CD4-positive, alpha-beta T cell treated with Interleukin-4 for 1 hour (primary cell): ENCODE measurements around the gene TRIM75.
"Not testable (repeated sequence)": the region's sequence is repeated elsewhere in the genome, so short reads cannot be mapped to it uniquely, and the experiment has no call there.

Source experiments
- DNase-seq, 2 donors: peaks; one replicate each; pipeline ENCODE4 v3.0.0-alpha.2; 2020 to 2022

Gene TRIM75

GRCh38 chr4:165079476-165079875, 25.8 kb downstream of the TRIM75 start:
- DNase-seq, result no peak

DNA sequence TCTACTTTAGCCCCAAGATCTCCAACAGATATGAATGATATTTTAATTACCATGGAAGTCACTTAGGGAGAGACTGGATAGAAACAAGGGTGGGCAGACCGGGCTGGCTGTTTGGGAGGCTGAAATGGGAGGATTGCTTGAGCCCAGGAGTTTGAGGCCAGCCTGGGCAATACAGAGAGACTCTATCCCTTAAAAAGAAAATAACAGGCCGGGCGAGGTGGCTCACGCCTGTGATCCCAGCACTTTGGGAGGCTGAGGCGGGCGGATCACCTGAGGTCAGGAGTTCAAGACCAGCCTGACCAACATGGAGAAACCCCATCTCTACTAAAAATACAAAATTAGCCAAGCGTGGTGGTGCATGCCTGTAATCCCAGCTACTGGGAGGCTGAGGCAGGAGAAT, 31.1 kb downstream of the TRIM75 start:
- not testable (repeated sequence) for DNase-seq

DNA sequence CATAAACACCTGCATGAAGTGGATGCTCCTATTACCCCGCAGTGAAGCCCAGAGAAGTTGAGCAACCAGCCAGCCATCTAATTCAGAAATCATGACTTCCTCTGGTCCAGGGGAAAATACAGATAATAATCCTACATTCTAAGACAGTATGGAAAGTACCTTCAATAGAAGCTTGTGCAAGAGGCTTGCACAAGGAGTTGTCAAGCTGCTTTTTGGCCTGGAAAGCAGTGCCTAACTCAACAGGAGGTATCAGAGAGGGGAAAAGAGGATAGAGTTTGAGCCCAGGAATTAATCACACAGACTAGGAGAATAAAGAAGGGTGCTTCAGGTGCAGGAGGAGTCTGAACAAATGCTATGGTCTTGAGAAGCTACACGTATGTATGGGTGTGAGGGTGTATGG, 32.3 kb downstream of the TRIM75 start:
- no peak for DNase-seq

DNA sequence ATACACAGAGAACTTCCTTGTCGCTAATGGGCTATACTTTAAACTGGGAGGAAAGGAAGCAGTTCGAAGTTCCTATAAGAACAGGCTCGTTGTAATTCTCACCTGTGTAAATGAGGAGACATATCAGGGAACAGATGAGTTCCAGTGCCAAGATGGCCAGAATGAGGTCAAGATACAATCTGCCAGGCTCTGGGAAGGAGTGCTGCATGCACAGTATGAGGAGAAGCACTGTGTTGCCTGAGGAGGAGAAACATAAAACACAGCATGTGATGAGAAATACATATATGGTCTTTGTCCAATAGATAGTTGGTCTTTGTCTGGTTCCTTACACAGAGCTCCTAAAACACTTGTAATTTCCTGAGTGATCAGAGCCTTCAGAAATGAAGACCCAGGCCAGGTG, 34.7 kb downstream of the TRIM75 start:
- DNase-seq, result no peak

GRCh38 chr4:165092187-165092586, 38.5 kb downstream of the TRIM75 start:
- DNase-seq, result not testable (repeated sequence)

DNA sequence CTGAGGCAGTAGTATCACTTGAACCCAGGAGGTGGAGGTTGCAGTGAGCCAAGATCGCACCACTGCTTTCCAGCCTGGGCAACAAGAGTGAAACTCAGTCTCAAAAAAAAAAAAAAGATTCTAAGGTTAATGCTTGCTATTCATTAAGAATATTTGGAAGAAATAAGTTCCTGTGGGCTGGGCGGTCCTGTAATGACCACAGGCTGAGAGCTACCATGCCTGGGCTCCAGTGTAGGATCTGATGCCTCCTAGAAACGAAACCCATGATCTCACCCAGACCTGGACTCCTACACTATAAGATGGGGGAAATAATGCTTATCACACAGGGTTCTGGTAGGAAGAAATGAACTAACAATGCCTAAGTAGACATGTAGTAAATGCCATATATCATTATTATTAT, 41.2 kb downstream of the TRIM75 start:
- DNase-seq, result no peak

DNA sequence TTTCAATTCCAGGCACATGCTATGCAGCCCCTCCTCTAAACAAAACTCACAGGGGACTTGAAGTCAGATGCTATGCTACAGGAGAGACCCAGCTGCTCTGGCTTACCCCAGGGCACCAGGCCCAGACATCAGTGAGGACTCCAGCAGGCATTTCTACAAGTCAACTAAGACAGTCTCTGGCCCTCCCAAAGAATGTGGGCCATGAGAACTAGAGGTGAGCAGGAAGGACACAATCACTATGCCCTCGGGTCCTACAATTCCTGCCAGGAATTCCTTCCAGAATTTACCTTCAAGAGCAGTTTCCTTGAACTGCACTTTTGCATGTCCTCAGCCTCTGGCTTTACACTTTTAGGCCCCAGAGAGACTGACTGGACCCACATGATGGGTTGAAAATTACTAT, 41.6 kb downstream of the TRIM75 start:
- no peak for DNase-seq

DNA sequence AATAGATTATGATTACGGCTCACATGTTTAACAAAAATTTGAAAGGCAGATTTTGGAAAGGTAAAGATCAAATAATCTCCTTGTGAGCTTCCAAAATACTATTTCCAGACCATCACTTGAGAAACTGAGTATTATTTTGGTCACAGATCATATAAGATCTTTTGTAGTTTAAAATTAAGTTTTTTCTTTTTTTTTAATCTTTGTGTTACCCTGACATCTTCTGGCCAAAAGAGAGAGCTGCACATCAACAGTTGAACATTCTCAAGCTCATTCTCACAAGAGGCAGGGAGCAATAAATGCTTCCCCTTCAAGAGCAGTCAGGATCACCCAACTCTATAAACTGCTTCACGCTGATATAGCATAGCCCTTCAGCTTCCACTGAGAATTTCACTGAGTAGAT, 43.1 kb downstream of the TRIM75 start:
- DNase-seq, result peak in 1 of 2 donors; percentile 11

DNA sequence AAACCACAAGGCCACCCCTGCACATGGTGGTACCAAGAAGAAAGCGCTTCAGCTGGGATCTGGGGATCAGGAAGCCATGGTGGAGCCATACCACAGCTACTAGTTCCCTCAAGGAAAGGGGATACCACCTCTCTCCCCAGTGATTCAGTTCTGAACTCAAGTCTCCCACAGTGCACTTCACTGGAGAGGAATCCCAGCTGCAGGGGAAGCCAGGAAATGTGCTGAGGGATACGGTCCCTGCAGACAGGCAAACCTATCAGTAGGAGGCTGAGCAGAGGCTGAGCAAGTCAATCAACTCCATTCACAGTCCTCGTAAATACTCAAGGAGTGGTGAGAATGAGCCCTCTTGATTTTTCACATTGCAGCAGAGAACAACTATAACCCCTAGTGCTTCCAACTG, 48.0 kb downstream of the TRIM75 start:
- DNase-seq, result no peak

- no peak for DNase-seq
Observed at GRCh38 chr4:165106518-165106917, 52.9 kb downstream of the TRIM75 start.
